ENCODE measurements around the gene CDH2.

DNA sequence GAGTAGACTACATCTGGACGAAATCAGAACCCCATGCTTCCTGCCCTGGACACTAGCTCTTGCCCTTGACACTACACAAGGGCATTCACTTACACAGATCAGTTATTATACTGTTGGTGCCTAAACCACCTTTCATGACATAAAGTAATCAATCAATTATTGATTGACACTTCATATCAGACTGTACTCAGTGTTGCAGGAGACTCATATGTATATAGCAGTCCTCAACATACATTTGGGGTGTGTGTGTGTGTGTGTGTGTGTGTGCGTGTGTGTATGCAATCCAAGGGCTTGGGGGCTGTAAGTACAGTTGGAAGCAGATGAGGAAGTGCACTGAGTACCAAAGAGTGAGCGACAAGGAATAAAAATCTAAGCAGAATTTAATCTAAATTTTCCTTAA lies 5.1 kb downstream of the CDH2 start:
- TF ChIP-seq, protein P1, sequence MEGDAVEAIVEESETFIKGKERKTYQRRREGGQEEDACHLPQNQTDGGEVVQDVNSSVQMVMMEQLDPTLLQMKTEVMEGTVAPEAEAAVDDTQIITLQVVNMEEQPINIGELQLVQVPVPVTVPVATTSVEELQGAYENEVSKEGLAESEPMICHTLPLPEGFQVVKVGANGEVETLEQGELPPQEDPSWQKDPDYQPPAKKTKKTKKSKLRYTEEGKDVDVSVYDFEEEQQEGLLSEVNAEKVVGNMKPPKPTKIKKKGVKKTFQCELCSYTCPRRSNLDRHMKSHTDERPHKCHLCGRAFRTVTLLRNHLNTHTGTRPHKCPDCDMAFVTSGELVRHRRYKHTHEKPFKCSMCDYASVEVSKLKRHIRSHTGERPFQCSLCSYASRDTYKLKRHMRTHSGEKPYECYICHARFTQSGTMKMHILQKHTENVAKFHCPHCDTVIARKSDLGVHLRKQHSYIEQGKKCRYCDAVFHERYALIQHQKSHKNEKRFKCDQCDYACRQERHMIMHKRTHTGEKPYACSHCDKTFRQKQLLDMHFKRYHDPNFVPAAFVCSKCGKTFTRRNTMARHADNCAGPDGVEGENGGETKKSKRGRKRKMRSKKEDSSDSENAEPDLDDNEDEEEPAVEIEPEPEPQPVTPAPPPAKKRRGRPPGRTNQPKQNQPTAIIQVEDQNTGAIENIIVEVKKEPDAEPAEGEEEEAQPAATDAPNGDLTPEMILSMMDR (conservative IDR thresholded peaks at IDR 0.05) = no peak
- TF ChIP-seq EZH2 (IDR thresholded peaks at IDR 0.05; ENCODE audit: low read depth) = no peak
